HG02981 (cell line): ENCODE data around the gene HDAC9.

Experiments
- ATAC-seq: cut with Tn5 transposase; IDR thresholded peaks from one replicate; pipeline ENCODE4 v1.9.1; 2021; ENCODE audit warnings: mild to moderate bottlenecking, moderate library complexity; ENCODE audit not compliant: unreplicated experiment

HDAC9 gene

DNA sequence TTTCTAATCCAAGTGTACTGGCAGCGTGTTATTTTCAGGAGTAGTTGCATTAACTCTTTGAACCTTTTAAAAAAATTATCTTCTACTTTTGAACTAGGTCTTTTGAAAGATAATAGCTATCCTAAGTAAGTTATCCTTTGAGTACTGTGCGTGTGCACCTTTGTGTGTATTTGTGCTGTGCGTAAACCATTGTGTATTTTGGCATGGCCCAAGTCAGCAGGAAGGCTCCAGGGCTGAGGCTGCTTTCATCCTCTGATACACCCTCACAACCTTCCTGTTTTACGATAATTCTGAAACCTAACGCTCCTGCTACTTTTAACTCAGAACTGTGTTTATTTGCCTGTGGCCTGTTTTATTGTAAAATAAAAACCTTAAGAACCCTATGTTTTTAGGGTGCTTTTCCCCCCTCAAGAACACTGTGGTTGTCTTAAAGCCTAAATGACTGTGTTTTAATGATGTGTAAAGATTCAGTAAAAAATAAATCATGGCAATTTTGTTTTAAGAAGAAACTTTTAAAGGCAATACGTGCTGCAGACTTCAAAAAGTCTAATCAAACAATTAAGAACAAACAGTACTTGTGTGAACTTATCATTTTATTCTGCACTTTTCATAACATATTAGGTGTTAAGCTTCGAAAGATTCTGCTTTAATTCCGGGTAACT lies 57.5 kb downstream of the HDAC9 start:
- ATAC-seq: no peak

- ATAC-seq: no peak
These were observed 58.1 kb downstream of the HDAC9 start for GRCh38 chr7:18553605-18554003.

- no peak for ATAC-seq
These were observed 59.6 kb downstream of the HDAC9 start for GRCh38 chr7:18555120-18555519.

GRCh38 chr7:18555968-18556367 lies 60.4 kb downstream of the HDAC9 start:
- no peak for ATAC-seq

GRCh38 chr7:18558503-18558902 lies 63.0 kb downstream of the HDAC9 start:
- no peak for ATAC-seq

GRCh38 chr7:18558910-18559309 lies 63.4 kb downstream of the HDAC9 start:
- ATAC-seq: no peak

DNA sequence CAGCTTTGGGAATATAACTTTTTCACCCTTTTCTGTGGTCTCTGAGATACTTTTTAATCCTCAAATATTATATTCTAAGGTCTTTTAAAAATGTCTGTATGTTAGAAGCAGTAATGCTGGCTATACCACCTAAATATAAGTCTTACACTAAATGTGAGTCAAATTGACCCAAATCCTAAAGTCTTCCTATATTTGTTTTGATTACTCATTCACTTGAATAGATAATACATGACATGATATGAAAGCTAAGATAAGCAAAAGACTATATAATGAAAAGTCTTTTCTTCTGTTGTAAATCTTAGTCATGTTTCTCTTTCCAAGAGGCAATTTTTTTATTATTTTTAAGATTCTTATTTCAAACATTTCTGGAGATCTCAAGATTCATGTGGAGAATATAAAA lies 64.2 kb downstream of the HDAC9 start:
- ATAC-seq: no peak

- no peak for ATAC-seq
These were observed 69.2 kb downstream of the HDAC9 start for GRCh38 chr7:18564779-18565178.

GRCh38 chr7:18565337-18565736 lies 69.8 kb downstream of the HDAC9 start:
- no peak for ATAC-seq

GRCh38 chr7:18566205-18566604 lies 70.7 kb downstream of the HDAC9 start:
- ATAC-seq: no peak

DNA sequence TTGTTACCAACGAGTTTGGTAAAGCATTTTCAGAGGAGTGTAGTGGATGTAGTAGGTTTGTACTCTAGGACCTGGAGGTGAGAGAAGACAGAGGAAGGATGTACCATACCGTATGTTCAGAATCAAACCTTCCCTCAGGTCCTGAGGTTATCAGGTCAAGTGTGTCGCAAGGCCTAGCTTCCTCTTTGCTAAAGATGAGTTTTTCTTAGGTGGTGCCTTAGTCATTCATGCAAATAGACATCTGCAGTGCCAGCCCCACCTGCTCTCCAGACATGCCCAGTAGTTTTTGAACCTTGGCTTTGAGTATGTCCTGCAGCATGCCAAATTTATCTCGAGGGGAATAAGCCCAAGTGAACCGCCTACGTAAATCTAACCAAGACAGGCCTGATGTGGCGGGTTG lies 71.3 kb downstream of the HDAC9 start:
- ATAC-seq: peak; percentile 98

- no peak for ATAC-seq
These were observed 74.9 kb downstream of the HDAC9 start for GRCh38 chr7:18570441-18570840.

- ATAC-seq: no peak
These were observed 75.4 kb downstream of the HDAC9 start for GRCh38 chr7:18570890-18571478.

DNA sequence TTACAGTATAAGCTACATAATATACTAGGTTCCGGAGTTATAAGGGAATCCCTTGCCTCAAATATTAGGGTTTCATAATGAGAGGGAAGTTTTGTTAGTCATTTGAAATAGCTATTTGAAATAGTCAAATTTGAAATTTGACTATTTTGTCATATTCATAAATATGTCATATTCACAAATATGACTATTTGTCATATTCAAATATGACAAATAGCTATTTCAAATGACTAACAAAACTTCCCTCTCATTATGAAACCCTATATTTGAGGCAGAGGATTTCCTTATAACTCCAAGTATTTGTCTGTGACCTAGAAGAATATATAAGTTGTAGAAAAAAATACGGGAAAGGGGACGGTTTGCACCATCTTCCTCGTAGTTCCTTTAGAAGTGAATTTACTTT lies 76.6 kb downstream of the HDAC9 start:
- ATAC-seq: no peak

GRCh38 chr7:18572885-18573284 lies 77.3 kb downstream of the HDAC9 start:
- no peak for ATAC-seq

DNA sequence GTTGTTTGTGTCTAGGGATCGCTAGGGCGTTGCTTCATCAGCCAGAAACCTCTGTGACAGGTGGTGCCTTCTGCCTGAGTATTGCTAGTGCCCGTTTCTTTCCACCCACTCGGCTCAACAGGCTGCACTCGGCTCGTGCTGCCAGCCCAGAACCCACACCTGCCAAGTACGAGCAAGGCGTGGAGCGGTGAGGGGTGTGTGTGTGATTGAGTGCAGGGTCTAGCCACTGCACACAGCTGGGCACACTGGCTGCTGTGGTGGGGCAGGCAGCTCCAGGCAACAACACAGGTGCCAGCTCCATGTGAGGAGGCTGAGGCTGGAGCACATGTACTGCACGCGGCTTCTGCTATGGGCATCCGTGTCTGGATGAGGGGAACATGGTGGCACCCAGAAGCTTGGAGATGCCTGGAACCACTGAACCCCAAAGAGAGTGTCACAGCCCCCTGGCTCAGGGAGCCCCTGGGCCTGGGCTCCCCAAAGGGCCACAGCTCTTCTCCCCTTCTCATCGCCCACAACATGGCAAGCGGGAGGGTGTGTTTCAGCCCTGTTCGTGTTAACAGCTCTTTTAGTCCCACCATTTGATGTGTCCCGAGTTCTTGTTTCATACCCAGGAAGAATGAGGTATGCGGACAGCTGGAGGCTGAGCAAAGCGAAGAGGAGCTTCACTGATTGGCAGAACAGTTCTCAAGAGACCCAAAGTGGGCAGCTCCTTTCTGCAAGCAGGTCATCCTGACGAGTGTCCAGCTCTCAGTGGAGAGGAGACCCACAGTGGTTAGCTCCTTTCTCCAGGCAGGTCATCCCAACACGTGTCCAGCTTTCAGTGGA lies 78.1 kb downstream of the HDAC9 start:
- ATAC-seq: peak; percentile 48

DNA sequence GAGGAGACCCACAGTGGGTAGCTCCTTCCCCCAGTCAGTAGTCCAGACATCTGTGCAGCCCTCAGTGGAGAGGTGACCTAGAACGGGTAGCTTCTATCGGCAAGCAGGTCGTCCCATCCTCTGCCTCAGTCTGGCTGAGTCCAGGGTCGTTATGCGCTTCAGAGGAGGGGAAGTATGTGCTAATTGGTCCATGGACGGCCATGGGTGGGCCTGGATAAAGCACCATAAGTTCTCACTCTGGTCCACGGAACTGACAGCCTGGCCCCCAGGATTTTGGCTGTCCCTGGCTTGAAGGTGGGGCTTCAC lies 78.6 kb downstream of the HDAC9 start:
- no peak for ATAC-seq

- no peak for ATAC-seq
These were observed 79.1 kb downstream of the HDAC9 start for GRCh38 chr7:18574676-18575075.

- ATAC-seq: no peak
These were observed 80.3 kb downstream of the HDAC9 start for GRCh38 chr7:18575622-18576572.

DNA sequence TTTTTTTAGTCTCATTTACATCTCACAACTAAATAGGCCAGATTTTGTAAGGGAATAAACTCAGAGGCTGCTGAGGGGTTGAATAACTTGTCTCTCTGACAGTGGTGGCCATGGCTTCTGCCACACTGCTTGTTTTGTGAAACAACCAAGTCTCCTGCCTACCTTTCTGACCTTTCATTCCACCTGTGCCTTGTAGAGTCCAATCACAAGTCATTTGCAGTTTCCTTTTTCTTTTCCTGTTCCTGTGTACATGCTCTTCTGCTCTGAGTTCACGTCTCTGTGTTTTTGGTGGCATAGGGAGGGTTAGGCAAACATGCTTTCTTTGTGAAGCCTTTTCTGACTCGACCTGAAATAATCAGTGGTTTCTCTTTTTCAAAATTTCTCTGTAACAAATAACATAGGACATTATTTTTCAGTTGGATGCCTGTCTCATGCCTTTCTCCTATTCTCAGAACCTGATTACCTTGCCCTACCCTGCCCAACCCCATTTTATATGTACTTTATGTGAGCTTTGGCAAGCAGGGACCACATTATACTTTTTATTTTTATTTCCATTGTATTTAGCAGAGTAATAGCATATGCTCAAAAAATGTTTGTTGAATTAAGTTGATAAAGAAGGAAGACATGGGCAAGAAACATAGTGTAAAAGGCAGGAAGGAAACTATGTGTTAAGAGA lies 81.7 kb downstream of the HDAC9 start:
- ATAC-seq: no peak

DNA sequence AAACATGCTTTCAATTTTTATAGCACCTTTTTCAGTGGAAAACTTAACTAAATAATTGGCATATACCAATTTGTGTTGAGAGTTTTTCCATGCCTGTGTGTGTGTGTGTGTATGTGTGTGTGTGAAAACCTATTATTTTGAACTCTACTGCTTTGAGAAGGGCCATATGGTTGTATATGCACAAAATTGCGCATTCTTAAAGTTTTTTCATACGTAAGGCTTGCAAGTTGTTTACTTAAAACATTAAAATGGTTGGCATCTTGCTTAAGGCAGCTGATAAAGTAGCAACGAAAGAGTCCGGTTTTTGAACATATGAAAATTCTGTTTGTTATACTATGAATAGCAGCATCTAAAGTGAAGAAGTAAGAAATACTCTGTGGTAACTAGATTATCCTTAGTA lies 84.1 kb downstream of the HDAC9 start:
- no peak for ATAC-seq
